MG63 (cell line): ENCODE measurements around the gene WHRN. TPM values are rescaled to one million over a fixed set of nuclear protein-coding genes. Genes with fewer than 3 reads are reported as not detected.

ENCODE experiments used
- DNase-seq: peaks from one replicate; pipeline ENCODE4 v3.0.0-alpha.2; 2020
- H3K27me3 ChIP-seq: fragments of 250-450 bp; sonication (Bioruptor Pico); 2 replicates; pipeline ENCODE4 v1.5.1; 2020; ENCODE audit warnings: mild to moderate bottlenecking, moderate library complexity
- H3K36me3 ChIP-seq: fragments of 250-450 bp; sonication (Bioruptor Pico); 2 replicates; pipeline ENCODE4 v1.5.1; 2020; ENCODE audit warnings: mild to moderate bottlenecking, moderate library complexity
- H3K4me3 ChIP-seq: fragments of 250-450 bp; sonication (Bioruptor Pico); 2 replicates; pipeline ENCODE4 v1.5.1; 2020; ENCODE audit warnings: mild to moderate bottlenecking, moderate library complexity
- H3K9me3 ChIP-seq: fragments of 250-450 bp; sonication (Bioruptor Pico); 2 replicates; pipeline ENCODE4 v1.5.1; 2020; ENCODE audit warnings: mild to moderate bottlenecking, moderate library complexity
- total RNA-seq: library from RNA; depleted of rRNA; stranded (reverse); fragments of >200 nt; shearing (Covaris generic); gene quantifications from 2 replicates; pipeline ENCODE4 v1.2.3, GENCODE V29; 2014; ENCODE audit warnings: low replicate concordance

The WHRN gene
- total RNA-seq, 1 experiment from 2014 or later = 2.1 TPM

- Histone ChIP-seq H3K4me3 (no peak overlapping the region), H3K36me3 (no peaks in the 10 kb centered on the region), H3K27me3 (no peaks in the 10 kb centered on the region), H3K9me3 (no peaks in the 10 kb centered on the region)
- no peak for DNase-seq
Measured at GRCh38 chr9:114382699-114383520, 122.4 kb downstream of the WHRN start.

- no peaks in the 10 kb centered on the region for H3K9me3 ChIP-seq
- no peak overlapping the region for H3K4me3 ChIP-seq
- DNase-seq = no peak
- H3K27me3 ChIP-seq = no peaks in the 10 kb centered on the region
- no peaks in the 10 kb centered on the region for H3K36me3 ChIP-seq
Measured at GRCh38 chr9:114378883-114379282, 126.4 kb downstream of the WHRN start.

- Histone ChIP-seq H3K36me3 (no peaks in the 10 kb centered on the region), H3K4me3 (no peak overlapping the region), H3K27me3 (no peaks in the 10 kb centered on the region), H3K9me3 (no peaks in the 10 kb centered on the region)
- no peak for DNase-seq
Measured at GRCh38 chr9:114378016-114378415, 127.3 kb downstream of the WHRN start.

GRCh38 chr9:114376586-114377445, 128.5 kb downstream of the WHRN start:
- DNase-seq = no peak
- no peaks in the 10 kb centered on the region for H3K27me3 ChIP-seq
- no peaks in the 10 kb centered on the region for H3K36me3 ChIP-seq
- no peak overlapping the region for H3K4me3 ChIP-seq
- H3K9me3 ChIP-seq = no peaks in the 10 kb centered on the region

- no peaks in the 10 kb centered on the region for H3K36me3 ChIP-seq
- no peaks in the 10 kb centered on the region for H3K27me3 ChIP-seq
- H3K4me3 ChIP-seq = no peak overlapping the region
- DNase-seq = no peak
- no peaks in the 10 kb centered on the region for H3K9me3 ChIP-seq
Measured at GRCh38 chr9:114375386-114376175, 129.7 kb downstream of the WHRN start.

- no peak for DNase-seq
- Histone ChIP-seq H3K9me3 (no peaks in the 10 kb centered on the region), H3K27me3 (no peaks in the 10 kb centered on the region), H3K36me3 (no peaks in the 10 kb centered on the region), H3K4me3 (no peak overlapping the region)
Measured at GRCh38 chr9:114374936-114375335, 130.3 kb downstream of the WHRN start.

- Histone ChIP-seq H3K4me3 (no peak overlapping the region), H3K9me3 (no peaks in the 10 kb centered on the region)
Measured at GRCh38 chr9:114373960-114374730, 131.1 kb downstream of the WHRN start.

GRCh38 chr9:114372921-114373448, 132.3 kb downstream of the WHRN start:
- Histone ChIP-seq H3K36me3 (no peaks in the 10 kb centered on the region), H3K27me3 (no peaks in the 10 kb centered on the region), H3K4me3 (no peak overlapping the region), H3K9me3 (no peaks in the 10 kb centered on the region)
- DNase-seq = no peak

More at GRCh38 chr9:114373960-114374730, 131.1 kb downstream of the WHRN start:
- no peak for DNase-seq
- Histone ChIP-seq H3K27me3 (no peaks in the 10 kb centered on the region), H3K36me3 (no peaks in the 10 kb centered on the region)

- Histone ChIP-seq H3K4me3 (no peak overlapping the region), H3K36me3 (no peaks in the 10 kb centered on the region), H3K27me3 (no peaks in the 10 kb centered on the region), H3K9me3 (no peaks in the 10 kb centered on the region)
- DNase-seq = no peak
Measured at GRCh38 chr9:114371973-114372917, 133.0 kb downstream of the WHRN start.

GRCh38 chr9:114371343-114371944, 133.8 kb downstream of the WHRN start:
- H3K36me3 ChIP-seq = no peaks in the 10 kb centered on the region
- no peak for DNase-seq
- H3K27me3 ChIP-seq = no peaks in the 10 kb centered on the region
- H3K4me3 ChIP-seq = no peak overlapping the region
- H3K9me3 ChIP-seq = no peaks in the 10 kb centered on the region

GRCh38 chr9:114370968-114371320, 134.3 kb downstream of the WHRN start:
- H3K36me3 ChIP-seq = no peaks in the 10 kb centered on the region
- DNase-seq = no peak
- no peaks in the 10 kb centered on the region for H3K9me3 ChIP-seq
- no peaks in the 10 kb centered on the region for H3K27me3 ChIP-seq
- H3K4me3 ChIP-seq = no peak overlapping the region

- Histone ChIP-seq H3K27me3 (no peaks in the 10 kb centered on the region), H3K9me3 (no peaks in the 10 kb centered on the region), H3K4me3 (no peak overlapping the region), H3K36me3 (no peaks in the 10 kb centered on the region)
- no peak for DNase-seq
Measured at GRCh38 chr9:114370251-114370967, 134.9 kb downstream of the WHRN start.

- H3K36me3 ChIP-seq = no peaks in the 10 kb centered on the region
- no peak overlapping the region for H3K4me3 ChIP-seq
- no peaks in the 10 kb centered on the region for H3K27me3 ChIP-seq
- H3K9me3 ChIP-seq = no peaks in the 10 kb centered on the region
- no peak for DNase-seq
Measured at GRCh38 chr9:114369216-114370130, 135.8 kb downstream of the WHRN start.
